GM18520 (cell line): ENCODE data around the gene SLC4A2.

Experiments
- ATAC-seq: cut with Tn5 transposase; IDR thresholded peaks from one replicate; pipeline ENCODE4 v1.9.1; 2021; ENCODE audit not compliant: unreplicated experiment

The SLC4A2 gene

GRCh38 chr7:151110941-151111645, 51.7 kb downstream of the SLC4A2 start:
- ATAC-seq: peak; percentile 56

GRCh38 chr7:151113344-151114150, 54.2 kb downstream of the SLC4A2 start:
- ATAC-seq: no peak

- ATAC-seq: no peak
These were observed 55.0 kb downstream of the SLC4A2 start for GRCh38 chr7:151114151-151115090.

- ATAC-seq: no peak
These were observed 55.9 kb downstream of the SLC4A2 start for GRCh38 chr7:151115121-151115835.

GRCh38 chr7:151115836-151116418, 56.5 kb downstream of the SLC4A2 start:
- ATAC-seq: no peak

GRCh38 chr7:151116603-151117440, 57.4 kb downstream of the SLC4A2 start:
- no peak for ATAC-seq

GRCh38 chr7:151117565-151117964, 58.2 kb downstream of the SLC4A2 start:
- ATAC-seq: no peak

- no peak for ATAC-seq
These were observed 59.0 kb downstream of the SLC4A2 start for GRCh38 chr7:151118108-151119054.

GRCh38 chr7:151119055-151119415, 59.6 kb downstream of the SLC4A2 start:
- ATAC-seq: no peak

- no peak for ATAC-seq
These were observed 60.5 kb downstream of the SLC4A2 start for GRCh38 chr7:151119902-151120301.

GRCh38 chr7:151120896-151121295, 61.5 kb downstream of the SLC4A2 start:
- no peak for ATAC-seq

- no peak for ATAC-seq
These were observed 62.2 kb downstream of the SLC4A2 start for GRCh38 chr7:151121380-151122170.

- no peak for ATAC-seq
These were observed 62.9 kb downstream of the SLC4A2 start for GRCh38 chr7:151122276-151122675.

- ATAC-seq: no peak
These were observed 63.4 kb downstream of the SLC4A2 start for GRCh38 chr7:151122796-151123157.

GRCh38 chr7:151123158-151123821, 63.9 kb downstream of the SLC4A2 start:
- no peak for ATAC-seq

GRCh38 chr7:151123822-151124464, 64.6 kb downstream of the SLC4A2 start:
- ATAC-seq: peak; percentile 72

- no peak for ATAC-seq
These were observed 65.1 kb downstream of the SLC4A2 start for GRCh38 chr7:151124481-151124880.
